ENCODE results near the gene LCE2B.
"Not testable (repeated sequence)": the region's sequence is repeated elsewhere in the genome, so short reads cannot be mapped to it uniquely, and the experiment has no call there.

The LCE2B gene, protein sequence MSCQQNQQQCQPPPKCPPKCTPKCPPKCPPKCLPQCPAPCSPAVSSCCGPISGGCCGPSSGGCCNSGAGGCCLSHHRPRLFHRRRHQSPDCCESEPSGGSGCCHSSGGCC

DNA sequence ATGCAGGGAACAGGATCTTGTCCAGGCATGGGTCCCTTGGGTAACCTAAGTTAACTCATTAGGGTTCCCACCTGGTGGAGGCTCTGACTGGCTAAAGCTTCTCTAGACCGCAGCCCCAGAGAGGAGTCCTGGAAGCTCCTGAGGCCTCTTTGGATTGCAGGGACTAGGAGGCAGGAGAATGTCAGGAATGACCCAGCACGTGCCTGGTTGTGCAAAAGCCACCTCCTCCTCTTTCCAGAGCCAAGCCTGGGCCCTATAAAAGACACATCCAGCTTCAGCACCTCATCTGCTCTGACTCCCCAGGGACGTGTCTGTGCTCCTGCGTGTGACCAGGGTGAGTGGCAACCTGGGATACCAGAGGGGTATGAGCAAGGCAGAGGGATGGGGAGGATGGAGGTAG lies at the start of gene LCE2B:
Gene LCE2B, plus strand, starts transcription at position 301 of the 400 bp plus-strand sequence. CDS start 721 bp downstream, outside the sequence.
- DNase-seq = not testable (repeated sequence)

DNA sequence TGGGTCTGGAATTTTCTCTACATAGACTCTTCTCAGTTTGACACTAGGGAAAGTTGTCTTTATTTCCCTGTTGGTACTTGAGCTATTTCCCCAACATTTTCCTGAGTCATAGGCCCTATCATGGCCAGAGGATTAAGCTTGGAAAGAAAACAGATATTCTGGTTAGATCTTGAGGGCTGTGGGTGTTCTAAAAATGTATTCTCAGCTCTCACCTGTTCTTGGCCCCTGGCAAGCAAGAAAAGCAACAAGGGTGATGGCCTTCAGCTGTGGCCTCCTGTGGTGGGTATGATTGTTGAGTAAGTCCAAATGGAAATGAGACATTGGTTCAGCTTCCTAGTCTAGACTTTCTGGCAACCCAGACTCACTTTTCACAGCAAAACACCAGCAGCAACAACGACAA lies 45.6 kb upstream of the LCE2B start:
- no peak for DNase-seq

DNA sequence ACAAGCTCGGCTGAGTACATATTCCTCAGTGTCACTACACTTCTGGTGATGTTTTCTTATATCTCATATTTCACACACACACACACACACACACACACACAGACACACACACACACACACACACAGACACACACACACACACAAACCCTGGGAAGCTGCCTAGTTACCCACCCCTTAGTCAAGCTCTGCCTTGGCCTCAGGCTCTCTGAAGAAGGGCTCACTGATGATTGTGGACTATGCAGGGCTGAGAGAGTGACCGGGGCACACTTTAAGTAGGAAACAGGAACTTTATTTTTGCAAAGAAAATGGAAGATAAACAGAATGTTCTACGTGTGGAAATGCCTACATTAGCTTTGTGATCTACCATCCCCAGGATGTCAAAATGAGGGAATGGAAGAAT lies 42.0 kb upstream of the LCE2B start:
- DNase-seq = no peak

DNA sequence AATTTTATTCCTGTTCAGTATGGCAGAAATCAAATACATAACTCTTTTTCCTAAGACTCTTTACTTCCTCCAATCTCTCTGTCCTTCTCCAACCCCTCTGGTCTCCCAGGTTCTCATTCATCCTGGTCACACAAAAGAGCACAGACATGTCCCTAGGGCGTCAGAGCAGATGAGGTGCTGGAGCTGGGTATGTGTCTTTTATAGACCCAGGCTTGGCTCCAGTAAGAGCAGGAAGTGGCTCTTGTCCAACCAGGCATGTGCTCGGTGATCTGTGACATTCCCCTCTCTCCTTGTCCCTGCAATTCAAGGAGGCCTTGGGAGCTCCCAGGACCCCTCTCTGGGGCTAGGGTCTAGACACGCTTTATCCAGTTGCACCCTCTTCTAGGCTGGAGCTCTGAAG lies 40.8 kb upstream of the LCE2B start:
- DNase-seq = no peak

DNA sequence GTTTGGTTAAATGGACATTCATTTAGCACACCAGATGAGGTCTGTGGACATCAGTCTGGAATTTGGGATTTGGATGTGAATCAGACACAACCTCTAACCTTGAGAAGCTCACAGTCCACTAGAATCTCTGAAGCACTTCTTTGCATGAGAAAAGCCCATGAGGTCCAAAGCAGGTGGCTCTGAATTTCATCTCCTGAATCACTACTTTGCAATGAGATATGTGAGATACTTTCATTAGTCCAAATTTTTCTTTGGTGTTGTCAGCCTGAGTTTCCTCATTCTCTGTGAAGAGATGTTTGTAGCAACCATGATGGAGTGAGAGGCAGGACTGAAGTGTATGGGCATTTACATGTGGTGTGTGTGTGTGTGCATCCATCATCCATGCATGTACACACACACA lies 39.3 kb upstream of the LCE2B start:
- DNase-seq = no peak

DNA sequence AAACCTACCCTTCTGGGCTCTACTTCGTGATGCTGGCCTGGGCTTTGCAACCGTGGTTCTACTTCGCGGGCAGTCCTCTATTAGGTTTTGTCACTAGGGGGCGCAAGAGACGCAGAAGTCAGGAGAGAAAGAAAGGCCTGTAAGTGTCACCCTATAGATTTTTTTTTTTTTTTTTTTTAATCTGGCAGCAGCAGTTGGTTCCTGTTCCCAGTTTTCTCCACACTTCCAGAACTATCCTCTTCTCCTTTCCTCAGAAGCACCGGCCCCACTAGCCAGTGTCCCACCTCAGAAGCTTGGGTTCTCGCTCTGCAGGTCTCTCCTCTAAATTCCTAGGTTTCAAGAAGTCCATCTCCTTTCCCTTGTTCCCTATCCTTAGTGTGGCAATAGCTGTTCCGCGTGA lies 31.8 kb upstream of the LCE2B start:
- DNase-seq = peak; percentile 54 to 86 (median 84)

DNA sequence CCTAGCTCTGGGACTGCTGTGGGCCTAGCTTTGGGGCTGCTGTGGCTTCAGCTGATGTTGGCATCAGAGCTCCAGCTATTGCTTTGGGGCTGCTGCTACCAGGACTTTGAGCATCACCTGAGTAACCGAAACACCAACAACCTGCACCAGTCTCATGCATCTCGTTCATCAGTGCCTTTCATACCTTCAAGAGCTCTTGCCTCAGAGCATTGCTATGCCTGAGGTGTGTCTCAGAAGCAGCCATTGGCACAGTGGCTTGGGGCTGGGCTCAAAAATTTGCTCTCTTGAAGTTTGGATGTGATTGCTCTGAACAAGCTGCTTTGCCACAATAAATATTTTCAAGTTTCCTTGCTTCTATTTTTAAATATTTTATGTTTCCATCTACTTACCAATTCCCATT lies 29.5 kb upstream of the LCE2B start:
- DNase-seq = no peak

DNA sequence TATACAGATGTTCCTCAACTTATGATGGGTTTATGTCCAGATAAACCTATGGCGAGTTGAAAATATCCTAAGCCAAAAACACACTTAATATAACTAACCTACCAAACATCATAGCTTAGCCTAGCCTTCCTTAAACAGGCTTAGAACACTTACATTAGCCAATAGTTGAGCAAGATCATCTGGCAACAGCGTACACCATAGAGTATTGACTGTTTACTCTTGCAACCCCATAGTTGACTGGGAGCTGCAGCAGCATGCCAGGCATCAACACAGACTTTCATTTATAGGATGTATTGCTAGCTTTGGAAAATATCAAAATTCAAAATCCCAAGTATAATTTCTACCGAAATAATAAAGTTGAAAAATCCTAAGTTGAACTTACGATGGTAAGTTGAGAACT lies 28.2 kb upstream of the LCE2B start:
- no peak for DNase-seq

DNA sequence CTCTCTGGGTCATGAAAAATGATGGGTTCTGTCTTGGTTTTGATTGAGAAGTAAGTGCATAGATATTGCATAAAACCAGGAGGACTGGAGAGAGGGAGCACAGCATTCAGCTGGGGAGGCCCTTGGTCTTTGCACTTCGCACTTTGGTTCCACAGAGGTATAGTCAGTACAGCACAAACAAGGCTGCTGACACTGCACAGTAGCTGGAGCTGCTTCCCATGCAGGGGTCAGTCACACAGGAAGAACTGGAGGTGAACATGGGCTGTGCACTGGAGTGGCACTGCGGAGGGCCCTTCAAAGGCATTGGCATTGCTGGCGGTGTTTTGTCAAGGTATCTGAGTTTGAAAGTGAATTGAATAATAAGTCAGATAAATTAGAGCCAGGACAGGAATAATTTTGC lies 27.3 kb upstream of the LCE2B start:
- no peak for DNase-seq

DNA sequence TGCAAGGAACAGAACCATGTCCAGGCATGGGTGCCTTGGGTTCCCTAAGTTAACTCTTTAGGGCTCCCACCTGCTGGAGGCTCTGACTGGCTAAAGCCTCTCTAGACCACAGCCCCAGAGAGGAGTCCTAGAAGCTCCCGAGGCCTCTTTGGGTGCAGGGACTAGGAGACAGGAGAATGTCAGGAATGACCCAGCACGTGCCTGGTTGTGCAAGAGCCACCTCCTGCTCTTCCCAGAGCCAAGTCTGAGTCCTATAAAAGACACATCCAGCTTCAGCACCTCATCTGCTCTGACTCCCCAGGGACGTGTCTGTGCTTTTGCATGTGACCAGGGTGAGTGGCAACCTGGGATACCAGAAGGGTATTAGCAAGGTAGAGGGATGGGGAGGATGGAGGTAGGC lies 22.8 kb upstream of the LCE2B start, which contains the start of gene LCE2D:
Gene LCE2D, plus strand, starts transcription at position 283 of the 400 bp plus-strand sequence. CDS start 726 bp downstream, outside the sequence.
- DNase-seq = no peak

DNA sequence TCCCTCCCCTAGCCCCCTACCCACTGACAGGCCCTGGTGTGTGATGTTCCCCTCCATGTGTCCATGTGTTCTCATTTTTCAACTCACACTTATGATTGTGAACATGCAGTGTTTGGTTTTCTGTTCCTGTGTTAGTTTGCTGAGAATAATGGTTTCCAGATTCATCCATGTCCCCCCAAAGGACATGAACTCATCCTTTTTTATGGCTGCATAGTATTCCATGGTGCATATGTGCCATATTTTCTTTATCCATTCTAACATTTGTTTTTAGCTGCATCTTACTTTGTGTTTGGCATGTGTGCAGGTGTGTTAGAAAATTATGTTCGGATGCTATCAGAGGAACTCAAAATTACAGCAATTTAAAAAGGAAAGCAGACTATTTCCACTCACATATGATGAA lies 19.8 kb upstream of the LCE2B start:
- not testable (repeated sequence) for DNase-seq

DNA sequence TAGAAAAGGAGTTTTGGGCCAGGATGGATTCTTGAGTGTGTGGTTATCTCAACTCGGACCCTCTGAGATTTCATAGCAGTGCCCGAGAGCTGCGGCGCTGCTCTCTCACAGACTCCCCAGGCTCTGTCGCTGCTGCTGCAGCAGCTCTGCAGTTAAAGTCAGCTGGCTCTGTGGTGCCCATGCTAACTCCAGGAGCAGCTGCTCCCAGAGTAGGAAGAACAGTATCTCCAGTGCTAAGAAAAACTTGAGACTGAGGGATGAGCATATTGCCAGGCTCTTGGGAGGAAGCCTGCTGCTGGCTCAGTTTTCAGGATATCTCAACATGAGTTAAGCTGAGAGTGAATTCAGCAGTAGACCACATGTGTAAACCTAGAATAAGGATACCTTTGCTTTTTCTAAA lies 18.3 kb upstream of the LCE2B start:
- no peak for DNase-seq

DNA sequence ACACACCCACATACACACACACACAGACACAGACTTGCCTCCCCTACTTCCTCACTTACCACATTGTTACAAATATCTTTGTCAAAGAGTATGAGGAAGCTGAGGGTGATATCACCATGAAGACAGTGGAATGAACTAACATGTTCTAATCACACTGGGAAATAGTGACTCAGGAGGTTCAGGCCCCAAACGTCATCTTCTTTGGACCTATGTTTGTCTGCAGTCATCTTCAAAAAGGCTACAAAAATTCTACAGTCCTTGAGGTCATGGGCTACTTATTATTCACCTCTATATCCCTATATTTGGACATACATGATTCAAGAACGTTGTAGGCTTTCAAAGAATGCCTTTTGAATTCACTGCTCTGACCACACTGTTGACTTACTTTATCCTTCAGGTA lies 12.9 kb upstream of the LCE2B start:
- DNase-seq = no peak

DNA sequence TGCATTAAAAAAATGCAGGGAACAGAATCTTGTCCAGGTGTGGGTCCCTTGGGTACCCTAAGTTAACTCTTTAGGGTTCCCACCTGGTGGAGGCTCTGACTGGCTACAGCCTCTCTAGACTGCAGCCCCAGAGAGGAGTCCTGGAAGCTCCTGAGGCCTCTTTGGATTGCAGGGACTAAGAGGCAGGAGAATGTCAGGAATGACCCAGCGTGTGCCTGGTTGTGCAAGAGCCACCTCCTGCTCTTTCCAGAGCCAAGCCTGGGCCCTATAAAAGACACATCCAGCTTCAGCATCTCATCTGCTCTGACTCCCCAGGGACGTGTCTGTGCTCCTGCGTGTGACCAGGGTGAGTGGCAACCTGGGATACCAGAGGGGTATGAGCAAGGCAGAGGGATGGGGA lies 10.9 kb upstream of the LCE2B start, which contains the start of gene LCE2C:
Gene LCE2C, plus strand, starts transcription at position 297 of the 400 bp plus-strand sequence. CDS start 737 bp downstream, outside the sequence.
- not testable (repeated sequence) for DNase-seq

DNA sequence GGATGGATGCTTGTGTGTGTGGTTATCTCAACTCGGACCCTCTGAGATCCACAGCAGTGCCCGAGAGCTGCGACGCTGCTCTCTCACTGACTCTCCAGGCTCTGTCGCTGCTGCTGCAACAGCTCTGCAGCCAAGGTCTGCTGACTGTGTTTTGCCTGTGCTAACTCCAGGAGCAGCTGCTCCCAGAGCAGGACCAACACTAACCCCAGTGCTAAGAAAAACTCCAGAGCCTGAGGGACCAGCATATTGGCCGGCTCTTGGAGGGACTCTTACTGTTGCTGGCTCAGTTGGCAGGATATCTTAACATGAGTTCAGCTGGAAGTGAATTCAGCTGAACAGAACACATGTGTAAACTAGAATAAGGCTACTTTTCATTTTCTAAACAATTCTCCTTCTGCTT lies 6.5 kb upstream of the LCE2B start:
- DNase-seq = no peak

DNA sequence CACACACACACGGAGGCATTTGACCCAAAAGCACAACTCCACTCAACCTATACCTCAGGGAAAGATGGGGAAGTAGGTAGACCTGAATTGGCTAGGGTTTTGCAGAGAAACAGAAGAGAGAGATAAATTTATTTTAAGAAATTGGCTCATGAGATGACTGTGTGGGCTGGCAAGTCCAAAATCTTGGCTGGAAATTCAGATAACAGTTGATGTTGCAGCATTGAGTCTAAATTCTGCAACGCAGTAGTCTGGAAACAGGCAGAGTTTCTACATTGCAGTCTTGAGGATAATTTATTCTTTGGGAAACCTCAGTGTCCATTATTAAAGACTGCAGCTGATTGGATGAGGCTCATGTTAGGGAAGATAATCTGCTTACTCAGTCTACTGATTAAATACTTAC lies 4.3 kb upstream of the LCE2B start:
- DNase-seq = no peak

DNA sequence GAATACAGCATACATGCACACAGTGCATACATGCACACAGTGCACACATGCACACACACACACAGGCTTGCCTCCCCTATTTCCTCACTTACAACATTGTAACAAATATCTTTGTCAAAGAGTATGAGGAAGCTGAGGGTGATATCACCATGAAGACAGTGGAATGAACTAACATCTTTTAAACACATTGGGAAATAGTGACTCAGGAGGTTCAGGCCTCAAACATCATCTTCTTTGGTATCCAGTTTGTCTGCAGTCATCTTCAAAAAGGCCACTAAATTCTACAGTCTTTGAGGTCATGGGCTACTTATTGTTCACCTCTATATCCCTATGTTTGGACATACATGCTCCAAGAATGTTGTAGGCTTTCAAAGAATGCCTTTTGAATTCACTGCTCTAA lies 2.1 kb upstream of the LCE2B start:
- no peak for DNase-seq

DNA sequence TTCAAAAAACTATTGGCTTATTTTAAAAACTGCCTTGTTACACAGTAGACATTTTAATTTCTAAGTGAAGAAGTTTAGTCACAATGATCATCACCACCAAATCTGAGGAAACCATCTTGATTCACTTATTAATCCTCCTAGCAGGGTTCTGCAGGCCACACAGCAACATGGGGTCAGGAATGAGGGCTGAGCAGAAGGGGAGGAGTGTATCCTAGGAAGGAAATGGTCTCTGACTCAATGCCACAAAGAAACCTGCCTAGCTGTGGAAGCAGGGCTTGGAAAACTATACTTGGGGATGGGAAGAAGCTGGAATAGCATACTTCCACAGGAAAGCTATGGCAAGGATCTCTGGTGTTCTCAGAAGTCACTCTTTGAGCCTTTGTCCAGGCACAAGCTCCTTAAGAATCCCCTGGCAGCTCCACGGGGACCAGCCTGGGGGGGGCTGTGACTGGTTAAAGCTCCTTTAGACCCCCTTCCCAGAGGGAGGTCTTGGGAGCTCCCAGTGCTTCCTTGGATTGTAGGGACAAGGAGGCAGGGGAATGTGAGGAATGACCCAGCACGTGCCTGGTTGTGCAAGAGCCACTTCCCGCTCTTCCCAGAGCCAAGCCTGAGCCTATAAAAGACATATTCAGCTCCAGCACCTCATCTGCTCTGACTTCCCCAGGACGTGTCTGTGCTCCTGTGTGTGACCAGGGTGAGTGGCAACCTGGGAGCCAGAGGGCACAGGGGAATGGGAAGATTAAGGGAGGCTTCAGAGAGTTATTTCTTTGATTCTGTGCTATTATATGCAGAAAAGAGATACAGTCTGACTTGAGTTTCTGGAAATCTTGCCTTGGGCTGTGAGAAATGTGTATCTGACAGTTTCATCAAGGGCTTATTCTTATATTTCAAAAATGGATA lies 12.0 kb downstream of the LCE2B start, which contains the start of gene LCE2A:
Gene LCE2A, plus strand, starts transcription at position 645 of the 900 bp plus-strand sequence. CDS start 557 bp downstream, outside the sequence.
- DNase-seq = no peak

DNA sequence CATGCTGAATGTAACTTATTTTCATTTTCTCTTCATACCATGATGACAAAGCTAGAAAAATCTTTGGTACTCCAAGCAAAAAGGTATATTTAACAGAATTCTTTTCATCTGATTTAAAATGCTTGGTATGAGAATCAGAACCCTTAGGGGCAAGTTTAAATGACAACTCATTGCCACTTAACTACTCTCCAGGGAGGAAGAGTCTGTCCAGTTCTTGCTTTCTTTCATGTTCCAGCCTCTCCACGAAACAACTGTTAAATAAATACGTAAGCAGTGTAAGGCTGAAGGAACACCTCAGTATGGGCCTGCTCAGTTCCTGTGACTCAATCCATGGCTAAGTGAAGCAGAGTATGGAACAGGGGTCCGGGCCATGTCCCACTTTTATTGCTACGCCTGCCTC lies 13.8 kb downstream of the LCE2B start:
- no peak for DNase-seq

DNA sequence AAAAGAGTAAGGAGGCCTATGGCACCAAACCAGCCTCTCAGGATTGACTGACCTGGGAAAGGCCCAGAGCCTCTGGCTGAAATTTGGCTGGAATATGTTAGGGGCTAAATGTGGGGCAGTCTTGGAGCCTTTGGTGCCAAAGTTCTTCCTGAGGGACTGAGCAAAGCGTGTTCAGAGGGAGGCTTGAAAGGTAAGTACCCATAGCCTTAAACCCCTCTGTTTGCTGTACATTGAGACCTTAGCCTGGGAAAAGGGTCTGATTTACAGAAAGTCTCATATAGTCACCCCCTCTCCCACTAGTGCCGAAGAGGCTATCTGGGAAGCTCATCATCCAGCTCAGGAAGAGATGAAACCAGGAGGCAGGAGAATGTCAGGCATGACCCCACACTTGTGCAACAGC lies 21.9 kb downstream of the LCE2B start, which contains the start of gene LCE4A:
Gene LCE4A, plus strand, starts transcription at position 301 of the 400 bp plus-strand sequence. CDS start 916 bp downstream, outside the sequence.
- DNase-seq = no peak

DNA sequence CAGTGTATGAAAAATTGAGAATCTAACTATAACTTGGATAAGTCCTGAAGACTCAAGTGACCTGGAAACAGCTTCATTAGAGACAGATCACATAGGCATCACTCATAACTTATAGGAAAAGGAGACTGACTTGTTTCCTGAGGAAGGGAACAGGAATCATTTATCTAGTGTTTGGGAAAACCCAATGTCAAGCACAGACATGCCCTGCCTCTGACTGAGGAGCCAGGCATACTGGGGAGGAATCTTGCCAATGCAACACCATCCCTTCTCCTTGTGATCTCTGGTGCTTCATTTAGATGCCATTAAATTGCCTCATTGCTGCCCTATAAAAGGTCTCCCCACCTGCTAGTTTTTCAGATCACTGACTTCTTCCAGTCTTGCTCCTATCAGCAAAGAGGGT lies 32.3 kb downstream of the LCE2B start:
- DNase-seq = no peak

DNA sequence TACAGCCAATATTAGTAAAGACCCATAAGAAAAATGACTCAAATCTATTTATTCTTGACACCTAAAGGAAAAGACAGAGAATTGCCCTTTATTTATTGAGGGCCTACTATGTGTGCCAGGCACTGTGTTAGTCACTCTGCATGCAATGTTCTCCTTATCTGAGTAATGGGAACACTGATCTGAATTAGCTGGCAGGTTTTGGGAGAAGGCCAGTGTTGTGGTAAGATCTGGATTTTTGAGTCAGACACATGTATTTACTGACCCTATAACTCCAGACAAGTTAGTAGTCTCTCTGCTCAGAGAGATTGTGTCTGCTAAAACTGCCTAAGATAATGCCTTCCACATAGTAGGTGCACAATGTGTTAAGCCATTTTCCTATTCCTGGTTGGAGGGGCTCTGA lies 39.3 kb downstream of the LCE2B start:
- DNase-seq = no peak

DNA sequence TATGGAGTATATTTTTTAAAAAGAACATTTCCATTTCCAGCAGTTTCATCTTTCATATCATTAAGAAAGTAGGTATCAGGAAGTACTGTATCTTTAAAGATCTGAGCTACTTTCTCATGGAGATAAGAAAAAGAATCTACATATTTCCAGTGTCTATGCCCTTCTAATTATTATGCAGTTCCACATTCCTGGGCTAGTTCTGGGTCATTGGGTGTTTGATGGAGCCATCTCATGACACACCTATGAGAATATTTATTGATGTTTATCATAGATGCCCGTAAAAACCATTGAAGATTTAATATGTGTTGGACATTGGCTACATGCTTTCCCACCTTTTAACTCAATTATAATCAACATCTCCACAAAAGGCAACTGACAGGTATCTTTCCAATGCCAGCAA lies 43.1 kb downstream of the LCE2B start:
- DNase-seq = no peak

DNA sequence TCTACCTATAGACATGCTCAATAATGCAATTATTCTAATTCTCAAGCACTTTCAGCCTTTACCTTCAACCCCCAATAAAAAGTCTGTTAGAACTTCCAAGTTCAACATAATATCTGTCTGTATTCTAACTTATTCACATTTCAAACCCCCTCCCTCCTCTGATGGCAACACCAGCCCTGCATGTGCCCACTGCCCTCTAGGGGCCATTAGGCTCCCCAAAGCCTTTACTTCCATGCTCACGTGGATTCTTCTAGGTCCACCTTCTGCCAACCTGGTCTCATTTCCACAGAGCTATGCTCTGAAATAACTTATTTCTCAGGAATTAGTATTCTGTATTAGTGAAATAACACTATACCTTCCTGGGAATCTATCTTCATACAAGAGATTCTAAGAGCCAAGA lies 49.7 kb downstream of the LCE2B start:
- DNase-seq = peak in 2 of 3 experiments; percentile 4 to 8

Data from NCI-H1417 (cell line).